Testis (tissue), 3 donors: ENCODE data around the gene TACC3. TPM values are rescaled to one million over a fixed set of nuclear protein-coding genes. Genes with fewer than 3 reads are reported as not detected.

Source experiments
- DNase-seq: peaks from one replicate; pipeline ENCODE4 v3.0.0-alpha.2; 2019
- H3K27ac ChIP-seq, 2 donors: fragments of 200-600 bp; sonication (generic); one replicate each; pipeline ENCODE4 v1.5.1; 2019
- H3K27me3 ChIP-seq: fragments of 200-600 bp; sonication (generic); one replicate; pipeline ENCODE4 v1.5.1; 2019
- H3K36me3 ChIP-seq: fragments of 200-600 bp; sonication (generic); one replicate; pipeline ENCODE4 v1.5.1; 2017; ENCODE audit warnings: low read depth; ENCODE audit errors: missing control alignments
- H3K4me1 ChIP-seq: fragments of 200-600 bp; sonication (generic); one replicate; pipeline ENCODE4 v1.5.1; 2019
- H3K4me3 ChIP-seq, 2 donors: fragments of 200-600 bp; sonication (generic); one replicate each; pipeline ENCODE4 v1.5.1; 2017 to 2019
- H3K9me3 ChIP-seq: fragments of 200-600 bp; sonication (generic); one replicate; pipeline ENCODE4 v1.5.1; 2017
- POLR2A ChIP-seq: fragments of 450-650 bp; IDR thresholded peaks from one replicate; pipeline ENCODE4 v1.6.1; 2017; ENCODE audit warnings: antibody characterized with exemption, mild to moderate bottlenecking, moderate library complexity
- WGBS, 2 donors: methylation state at CpG; one replicate each; pipeline ENCODE4 v1.1.5; 2018; 5-methylcytosine and 5-hydroxymethylcytosine counted together
- intact Hi-C: fragments of 100-400 bp; cut with DNase I; formaldehyde crosslinking; loops from one replicate; pipeline ENCODE4 v1.15.1; 2023; ENCODE audit warnings: low total_unique reads
- polyA plus RNA-seq: library from polyadenylated mRNA; stranded (reverse); fragments of 350-450 nt; fragmentation: Illumina TruSeq; extraction: RNeasy Lipid Tissue Mini Kit (QIAGEN cat#74804); gene quantifications from one replicate; pipeline ENCODE4 v1.2.3, GENCODE V29; 2014; ENCODE audit warnings: low read depth, low replicate concordance; ENCODE audit not compliant: insufficient read depth
- small RNA-seq, 2 donors: library from RNA; depleted of rRNA; stranded (forward); fragments of <200 nt; gene quantifications; one replicate each; pipeline ENCODE3, GENCODE V24; 2016
- total RNA-seq, 2 donors: library from RNA; depleted of rRNA; stranded (reverse); fragments of >200 nt; gene quantifications; one replicate each; pipeline ENCODE4 v1.2.3, GENCODE V29; 2016
- TF ChIP-seq, protein P1 (sequence below), 3 experiments: fragments of 450-650 bp in 2 of 3; fragments of 200-600 bp in 1 of 3; sonication (generic) in 1 of 3; IDR thresholded peaks; one replicate each; pipeline ENCODE4 v1.5.1; 2016 to 2019; ENCODE audit warnings: antibody characterized with exemption in 3 of 3, mild to moderate bottlenecking in 2 of 3, moderate library complexity in 1 of 3

Gene TACC3
- total and polyA plus RNA-seq, 3 donors from 2014 or later: 82.9 to 158 (median 112) TPM

DNA sequence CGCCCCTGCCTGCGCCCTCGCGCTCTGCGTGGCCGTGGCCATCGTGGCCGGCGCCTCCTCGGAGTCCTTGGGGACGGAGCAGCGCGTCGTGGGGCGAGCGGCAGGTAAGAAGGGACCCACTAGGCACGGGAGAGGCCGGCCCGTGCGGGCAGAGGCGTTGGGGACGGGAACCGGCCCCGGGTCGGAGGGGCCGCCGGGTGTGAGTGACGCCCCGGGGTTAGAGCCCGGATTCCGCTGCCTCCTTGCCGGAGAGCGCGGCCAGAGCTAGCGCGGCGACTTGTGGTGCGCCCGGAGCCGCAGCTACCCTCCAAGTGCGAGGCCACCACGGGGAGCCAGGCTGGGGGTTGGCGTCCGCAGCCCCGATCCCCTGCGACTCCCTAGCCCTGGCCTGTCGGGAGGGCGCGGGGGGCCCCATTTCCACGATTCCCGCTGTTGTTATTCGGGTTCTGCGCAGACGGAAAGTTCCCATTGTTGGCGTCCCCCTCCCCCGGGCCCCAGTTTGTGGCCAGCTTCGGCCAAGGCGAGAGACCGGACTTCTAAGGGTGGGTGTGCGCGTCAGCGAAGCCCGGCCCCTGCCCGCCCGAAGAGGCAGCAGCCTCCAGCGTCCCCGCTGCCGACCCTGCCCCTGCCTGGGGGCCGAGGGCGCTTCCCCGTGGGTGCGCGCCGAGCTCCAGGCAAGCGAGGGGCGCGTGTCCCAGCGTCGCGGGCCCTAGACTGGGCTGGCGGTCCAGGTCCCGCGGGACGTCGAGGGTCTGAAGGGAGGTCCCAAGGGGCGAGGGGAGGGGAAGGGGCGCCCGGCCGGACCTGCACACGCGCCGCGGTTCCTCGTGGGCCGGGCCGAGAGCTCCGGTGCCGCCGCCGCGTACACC lies 72.9 kb downstream of the TACC3 start:
- Histone ChIP-seq H3K9me3 (no peaks in the 10 kb centered on the region), H3K36me3 (no peaks in the 10 kb centered on the region), H3K4me1 (peaks cover 9% of the 10 kb centered on the region), H3K4me3 (peak overlapping the region; percentile 31 to 50), H3K27me3 (no peaks in the 10 kb centered on the region), H3K27ac (no peak overlapping the region)
- DNase-seq: no peak
- intact Hi-C loops: no loop called here
- 1% methylated on average over 58 of the region's 101 CpGs; no CpG with 5 or more reads in 1 of the 2 donors for WGBS, 2 donors
- TF ChIP-seq, protein P1, sequence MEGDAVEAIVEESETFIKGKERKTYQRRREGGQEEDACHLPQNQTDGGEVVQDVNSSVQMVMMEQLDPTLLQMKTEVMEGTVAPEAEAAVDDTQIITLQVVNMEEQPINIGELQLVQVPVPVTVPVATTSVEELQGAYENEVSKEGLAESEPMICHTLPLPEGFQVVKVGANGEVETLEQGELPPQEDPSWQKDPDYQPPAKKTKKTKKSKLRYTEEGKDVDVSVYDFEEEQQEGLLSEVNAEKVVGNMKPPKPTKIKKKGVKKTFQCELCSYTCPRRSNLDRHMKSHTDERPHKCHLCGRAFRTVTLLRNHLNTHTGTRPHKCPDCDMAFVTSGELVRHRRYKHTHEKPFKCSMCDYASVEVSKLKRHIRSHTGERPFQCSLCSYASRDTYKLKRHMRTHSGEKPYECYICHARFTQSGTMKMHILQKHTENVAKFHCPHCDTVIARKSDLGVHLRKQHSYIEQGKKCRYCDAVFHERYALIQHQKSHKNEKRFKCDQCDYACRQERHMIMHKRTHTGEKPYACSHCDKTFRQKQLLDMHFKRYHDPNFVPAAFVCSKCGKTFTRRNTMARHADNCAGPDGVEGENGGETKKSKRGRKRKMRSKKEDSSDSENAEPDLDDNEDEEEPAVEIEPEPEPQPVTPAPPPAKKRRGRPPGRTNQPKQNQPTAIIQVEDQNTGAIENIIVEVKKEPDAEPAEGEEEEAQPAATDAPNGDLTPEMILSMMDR (IDR thresholded peaks at IDR 0.05): no peak
- TF ChIP-seq POLR2A: no peak

Small RNA genes within 50 kb of the gene (small RNA-seq; reads per million reads assigned to genes)
- gene RF00019: 0 reads per million in 2 donors

Other genes starting within 250 kb of the TACC3 start
- gene FAM53A, start 37.2 kb upstream of the TACC3 start, total RNA-seq: 10 to 100 TPM; 41.3 to 60.8 TPM
- gene FAM53A, start 37.2 kb upstream of the TACC3 start, polyA plus RNA-seq: 24.2 TPM
- 100 to 1,000 TPM; 137 to 173 TPM for gene SLBP, start 9.2 kb upstream of the TACC3 start, total RNA-seq
- 118 TPM for gene SLBP, start 9.2 kb upstream of the TACC3 start, polyA plus RNA-seq
- gene TMEM129, start 198 bp upstream of the TACC3 start, total RNA-seq: 10 to 100 TPM; 76.1 to 76.4 TPM
- 34.0 TPM for gene TMEM129, start 198 bp upstream of the TACC3 start, polyA plus RNA-seq
- 10 to 100 TPM; 79.6 to 93.7 TPM for gene FGFR3, start 71.8 kb downstream of the TACC3 start, total RNA-seq
- gene FGFR3, start 71.8 kb downstream of the TACC3 start, polyA plus RNA-seq: 39.2 TPM
- 100 to 1,000 TPM in 1 of 2 donors, 10 to 100 TPM in 1; 90.7 to 124 TPM for gene LETM1, start 134.6 kb downstream of the TACC3 start, total RNA-seq
- 38.1 TPM for gene LETM1, start 134.6 kb downstream of the TACC3 start, polyA plus RNA-seq
- gene NSD2, start 149.9 kb downstream of the TACC3 start, total RNA-seq: 100 to 1,000 TPM; 124 to 144 TPM
- gene NSD2, start 149.9 kb downstream of the TACC3 start, polyA plus RNA-seq: 108 TPM